RPMI7951 (cell line): ENCODE results near the gene CCR7. TPM values are rescaled to one million over a fixed set of nuclear protein-coding genes. Genes with fewer than 3 reads are reported as not detected.

ENCODE experiments used
- DNase-seq: peaks from one replicate; pipeline ENCODE4 v3.0.0-alpha.2; 2012; ENCODE audit warnings: low read depth
- total RNA-seq: library from RNA; depleted of rRNA; stranded (reverse); fragments of >200 nt; shearing (Covaris generic); gene quantifications from 2 replicates; pipeline ENCODE4 v1.2.3, GENCODE V29; 2014; rRNA removed

CCR7 gene
- not detected in 2 replicates for total RNA-seq

DNA sequence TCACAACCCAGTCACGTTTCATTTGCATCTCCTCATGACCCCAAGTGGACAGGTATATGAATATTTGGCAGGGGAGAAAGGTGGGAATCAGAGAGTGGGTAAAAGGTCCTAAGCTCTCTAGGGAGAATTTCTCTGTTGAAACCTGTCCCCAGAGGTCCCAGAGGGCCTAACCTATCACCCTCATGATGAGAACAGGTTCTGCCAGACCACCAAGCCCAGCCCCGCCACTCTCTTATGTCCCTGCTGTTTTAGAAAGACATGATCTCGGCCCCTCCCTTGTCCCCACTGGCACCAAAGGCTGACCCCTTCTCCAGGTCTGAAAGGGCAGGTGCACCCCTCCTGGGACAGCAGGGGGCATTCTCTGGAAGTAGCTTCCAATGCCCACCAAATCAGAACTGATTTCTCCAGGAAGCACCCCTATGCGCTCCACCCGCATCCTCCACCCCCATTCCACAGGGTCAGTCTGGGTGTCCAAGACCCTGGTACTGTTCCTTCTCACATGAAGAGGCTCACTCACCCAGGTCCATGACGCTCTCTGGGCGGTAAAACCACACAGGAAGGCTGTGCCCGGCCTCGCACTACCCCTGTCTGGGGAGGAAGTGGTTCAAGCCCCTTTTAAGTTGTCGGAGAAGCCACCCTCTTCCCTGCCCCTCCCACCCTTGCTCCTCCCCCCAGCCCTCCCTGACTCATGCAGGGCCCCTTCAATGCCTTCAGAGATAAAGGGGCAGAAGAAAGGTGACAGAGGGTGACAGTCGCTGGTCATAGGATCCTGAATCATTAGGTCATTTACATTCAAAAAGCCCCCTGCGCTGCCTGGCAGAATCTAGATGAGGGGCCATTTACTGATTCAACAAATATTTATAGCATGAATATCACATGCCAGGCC lies at the start of gene CCR7:
CCR7 (minus strand) TSS at position 590 of the 886 bp plus-strand sequence; CDS start at position 527, 63 bp downstream.
- no peak for DNase-seq

- no peak for DNase-seq
These were observed 49.3 kb upstream of the CCR7 start for GRCh38 chr17:40614431-40615067.

DNA sequence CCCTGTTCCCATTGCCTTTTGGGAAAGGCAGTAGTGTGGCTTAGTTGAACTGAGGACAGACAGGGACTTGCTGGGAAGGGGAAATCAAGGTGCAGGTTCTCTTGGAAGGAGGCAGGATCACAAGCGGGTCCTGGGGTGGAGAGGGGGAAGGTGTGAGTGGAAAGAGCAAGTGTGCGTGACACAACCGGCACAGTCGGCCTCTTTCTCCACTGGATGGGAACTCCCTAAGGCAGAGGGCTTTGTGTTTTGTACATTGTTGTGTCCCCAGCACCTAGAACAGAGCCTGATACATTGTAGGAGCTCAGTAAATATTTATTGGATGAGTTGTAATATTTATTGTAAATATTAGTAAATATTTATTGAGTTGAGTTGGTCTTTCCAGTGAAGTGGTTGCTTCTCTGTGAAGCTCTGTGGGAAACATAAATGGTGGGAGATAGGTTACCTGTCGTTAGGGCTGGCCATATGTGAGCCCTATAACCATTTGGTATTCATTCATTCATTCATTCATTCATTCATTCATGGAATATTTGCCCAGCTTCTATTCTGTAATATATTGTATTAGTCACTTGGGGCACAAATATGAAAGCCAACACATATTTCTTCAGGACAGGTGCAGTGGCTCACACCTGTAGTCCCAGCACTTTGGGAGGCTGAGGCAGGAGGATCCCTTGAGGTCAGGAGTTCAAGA lies 48.3 kb upstream of the CCR7 start:
- no peak for DNase-seq

GRCh38 chr17:40612599-40613244 lies 47.5 kb upstream of the CCR7 start:
- DNase-seq: no peak

- no peak for DNase-seq
These were observed 46.7 kb upstream of the CCR7 start for GRCh38 chr17:40611840-40612474.

GRCh38 chr17:40610359-40610758 lies 45.1 kb upstream of the CCR7 start:
- no peak for DNase-seq

DNA sequence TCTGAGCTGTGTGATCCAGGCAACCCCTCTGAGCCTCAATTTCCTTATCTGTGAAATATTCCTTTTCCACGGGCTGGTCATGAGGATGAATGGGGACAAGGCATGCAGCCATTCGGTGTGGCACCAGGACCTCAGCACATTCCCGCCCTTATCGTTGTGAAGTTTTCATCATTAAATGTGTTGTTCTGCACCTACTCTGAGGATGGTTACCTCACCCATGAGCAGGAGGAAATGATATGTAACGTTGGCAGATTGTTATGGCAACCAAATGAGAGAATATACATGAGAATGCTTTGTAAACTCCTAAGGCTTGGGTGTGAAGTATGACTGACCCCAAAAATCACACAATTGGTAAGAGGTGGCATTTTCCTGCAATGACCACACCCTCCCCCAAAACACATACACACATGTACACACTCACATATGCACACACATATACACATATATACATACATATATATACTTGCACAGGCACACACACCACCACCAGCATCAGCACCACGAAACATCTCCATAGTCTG lies 42.8 kb upstream of the CCR7 start:
- DNase-seq: no peak

- DNase-seq: no peak
These were observed 42.4 kb upstream of the CCR7 start for GRCh38 chr17:40607641-40608040.

DNA sequence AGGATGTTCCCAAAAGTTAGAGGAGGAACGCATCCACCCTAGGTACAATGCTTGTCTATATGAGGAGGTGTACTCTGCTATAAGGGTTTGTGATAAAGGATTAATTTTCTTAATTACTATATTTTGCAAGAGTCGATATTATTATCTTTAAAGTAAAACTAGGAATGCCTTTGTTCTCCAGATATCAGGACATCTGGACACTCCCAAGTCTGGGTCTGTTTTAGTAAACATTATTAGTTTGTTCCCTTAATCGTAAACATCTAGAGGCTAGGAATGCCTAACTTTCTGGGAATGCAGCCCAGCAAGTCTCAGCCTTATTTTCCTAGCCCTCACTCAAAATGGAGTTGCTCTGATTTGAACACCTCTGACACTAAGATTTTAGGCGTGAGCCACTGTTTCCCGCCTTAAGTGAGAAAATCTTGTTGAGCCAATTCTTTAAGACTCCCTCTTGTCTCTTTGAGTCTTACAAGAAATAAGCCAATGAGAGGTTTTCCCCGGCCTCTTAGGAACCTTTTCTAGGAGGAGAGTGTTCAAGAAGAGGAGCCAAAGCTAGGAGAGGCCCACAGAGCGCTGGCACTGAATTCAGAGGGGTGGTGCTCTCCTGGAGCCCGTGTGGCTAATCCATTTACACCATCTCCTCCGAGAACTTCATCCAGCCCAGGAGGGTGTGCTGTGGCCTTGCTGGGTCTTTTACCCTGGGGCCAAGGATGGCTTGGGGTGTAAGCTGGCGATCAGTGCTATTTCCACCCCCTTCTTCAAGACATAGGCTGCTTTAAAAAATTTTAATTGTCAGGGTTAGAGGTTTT lies 41.5 kb upstream of the CCR7 start:
- DNase-seq: no peak

- no peak for DNase-seq
These were observed 40.0 kb upstream of the CCR7 start for GRCh38 chr17:40605306-40605705.

DNA sequence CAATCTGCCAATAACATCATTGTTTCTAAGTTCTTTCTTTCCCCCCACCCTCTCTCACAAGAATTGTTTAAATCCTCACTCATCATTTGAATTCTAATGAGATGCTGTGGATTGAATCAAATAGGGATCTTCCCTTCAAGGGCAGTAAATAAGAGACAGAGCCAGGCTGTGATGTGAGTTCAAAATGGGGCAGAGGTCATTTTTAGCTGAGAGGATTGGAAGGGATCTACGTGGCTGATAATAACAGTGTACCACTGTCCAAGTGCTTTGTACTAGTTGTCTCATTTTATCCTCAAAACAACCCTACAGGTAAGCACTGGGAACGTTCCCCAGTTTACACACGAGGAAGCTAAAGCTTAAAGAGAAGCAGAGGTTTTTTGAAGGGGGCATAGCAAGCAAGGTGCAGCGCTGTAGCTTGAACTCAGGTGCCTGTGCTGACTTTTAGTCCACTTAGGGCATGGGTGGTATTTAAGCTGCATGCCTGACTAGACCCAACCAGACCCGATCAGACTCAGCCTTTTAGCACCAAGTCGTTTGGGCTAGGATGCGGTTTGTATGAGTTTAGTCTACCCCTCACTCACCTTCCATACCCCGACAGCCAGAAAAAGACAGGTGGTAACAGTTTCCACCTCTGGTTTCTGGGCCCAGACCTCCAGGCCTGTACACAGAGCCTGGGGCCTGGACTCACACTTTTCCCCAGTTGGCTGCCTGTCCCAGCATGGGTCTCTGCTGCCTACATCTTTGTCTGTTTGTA lies 39.2 kb upstream of the CCR7 start:
- DNase-seq: no peak

DNA sequence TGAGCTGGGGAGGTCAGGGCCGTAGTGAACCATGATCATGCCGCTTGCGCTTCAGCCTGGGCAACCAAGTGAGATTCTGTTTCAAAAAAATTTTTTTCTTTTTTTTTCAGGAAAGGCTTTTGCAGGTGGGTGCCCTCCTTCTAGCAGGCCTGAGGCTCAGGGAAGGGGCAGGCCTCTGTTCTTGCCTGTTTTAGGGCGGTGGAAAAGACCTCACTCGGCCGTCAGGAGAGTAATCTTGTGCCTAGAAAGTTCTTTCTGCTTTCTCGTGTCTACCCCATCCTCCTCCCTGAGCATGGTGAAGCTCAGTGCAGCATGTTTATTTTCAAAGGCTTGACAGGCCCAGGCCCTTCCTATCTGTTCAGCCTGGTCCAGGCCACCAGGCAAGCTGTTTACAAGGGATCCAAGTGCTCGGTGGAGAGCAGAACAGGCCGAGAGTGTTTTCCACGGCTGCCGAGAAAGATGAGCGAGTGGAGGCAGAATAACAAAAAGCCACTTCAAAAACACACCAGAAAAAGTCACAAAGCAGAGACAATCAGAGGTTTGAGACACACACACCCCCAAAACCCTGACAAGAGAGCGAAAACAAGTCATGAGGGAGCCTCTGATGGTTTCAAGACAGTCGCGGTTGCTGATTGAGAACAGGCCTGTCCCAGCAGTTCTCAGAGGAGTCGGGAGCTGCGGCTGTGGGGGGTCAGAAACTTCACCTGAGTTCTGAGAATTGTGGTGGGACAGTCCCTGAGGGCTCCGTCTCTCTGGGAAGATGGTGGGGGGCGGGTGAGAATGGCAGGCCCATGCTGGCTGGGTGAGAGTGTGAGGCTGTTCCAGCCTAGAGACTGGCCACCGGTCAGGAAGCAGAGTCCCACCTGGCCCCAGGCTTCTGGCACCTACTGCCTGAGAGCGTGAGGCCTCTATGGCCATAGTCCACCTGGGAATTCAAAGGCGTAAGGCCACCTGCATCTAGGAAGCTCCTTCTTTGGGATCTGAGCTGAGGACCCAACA lies 37.5 kb upstream of the CCR7 start:
- DNase-seq: no peak

DNA sequence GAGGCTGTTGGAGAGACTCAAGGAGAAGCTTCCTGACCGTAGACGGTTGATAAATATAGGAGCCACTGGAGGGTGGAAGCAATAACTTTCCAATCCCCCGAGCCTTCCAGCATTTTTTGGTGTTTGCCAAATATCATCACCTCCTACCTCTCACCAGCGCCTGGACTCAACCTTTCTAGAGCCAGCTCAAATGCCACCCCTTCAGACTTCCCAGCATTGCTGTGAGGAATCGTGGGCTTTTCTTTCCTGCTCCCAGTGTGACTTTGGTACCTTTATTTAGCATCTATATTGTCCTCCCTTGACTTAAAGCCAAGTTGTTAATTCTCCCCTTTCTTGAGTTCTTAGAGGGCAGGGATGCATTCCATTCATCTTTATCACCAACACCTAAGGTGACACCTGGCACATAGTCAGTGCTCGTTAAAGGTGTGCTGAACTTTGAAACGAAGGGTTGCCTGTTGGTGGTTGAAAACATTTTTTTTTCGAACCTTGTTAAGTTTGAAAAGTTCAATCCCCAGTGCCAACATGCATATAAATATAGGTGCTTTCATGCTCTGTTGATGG lies 35.3 kb upstream of the CCR7 start:
- DNase-seq: no peak

- no peak for DNase-seq
These were observed 34.1 kb upstream of the CCR7 start for GRCh38 chr17:40599468-40599763.

DNA sequence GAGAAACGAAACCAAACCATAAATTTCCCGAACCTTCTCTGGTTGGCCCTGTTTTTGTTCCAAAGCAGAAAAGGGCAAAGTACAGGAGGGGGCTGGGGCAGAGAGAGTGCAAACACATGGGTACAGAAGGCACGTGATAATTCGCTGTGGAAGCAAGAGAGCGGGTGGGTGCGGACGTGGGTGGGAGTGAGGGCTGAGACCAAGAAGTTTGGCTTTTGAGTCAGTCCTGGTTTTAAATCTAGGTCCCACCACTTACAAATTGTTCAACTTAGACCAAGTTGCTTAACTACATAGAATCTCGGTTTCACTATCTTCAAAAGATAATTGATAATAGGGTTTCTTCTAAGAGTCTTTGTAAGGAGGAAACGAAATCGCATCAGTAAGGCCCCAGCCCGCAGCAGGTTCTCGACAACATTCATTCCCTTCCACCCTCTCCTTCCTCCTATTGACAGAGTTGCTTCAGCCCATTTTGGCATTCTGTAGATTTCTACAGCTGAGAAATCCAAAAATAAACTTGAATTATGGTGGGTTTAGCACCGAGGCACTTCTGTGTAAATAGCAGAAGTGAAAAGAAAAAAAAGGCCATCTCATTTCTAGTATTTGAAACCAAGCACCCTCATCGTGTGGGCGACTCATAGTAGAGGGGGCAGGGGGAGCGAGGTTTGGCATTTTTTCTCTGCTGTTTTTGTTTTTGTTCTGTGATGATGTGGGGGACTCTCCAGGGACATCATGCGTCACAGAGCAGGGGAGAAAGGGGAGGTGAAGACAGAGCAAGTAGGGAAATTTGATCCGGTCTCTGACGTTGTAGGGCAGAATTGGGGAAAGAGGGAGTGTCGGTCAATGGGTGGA lies 33.6 kb upstream of the CCR7 start:
- DNase-seq: no peak

GRCh38 chr17:40598301-40598618 lies 33.0 kb upstream of the CCR7 start:
- no peak for DNase-seq

- no peak for DNase-seq
These were observed 32.5 kb upstream of the CCR7 start for GRCh38 chr17:40597556-40598300.
